Embryonic facial prominence (tissue), 1 donor: ENCODE measurements around the gene DOCK4.

ENCODE experiments used
- DNase-seq: peaks from one replicate; pipeline ENCODE4 v3.0.0-alpha.2; 2016; ENCODE audit errors: extremely low spot score

The DOCK4 gene

GRCh38 chr7:112053737-112054069, 152.5 kb downstream of the DOCK4 start:
- DNase-seq: no peak

GRCh38 chr7:112052993-112053736, 153.0 kb downstream of the DOCK4 start:
- DNase-seq: no peak

GRCh38 chr7:112052498-112052897, 153.7 kb downstream of the DOCK4 start:
- no peak for DNase-seq

- no peak for DNase-seq
These were observed 155.8 kb downstream of the DOCK4 start for GRCh38 chr7:112050250-112050881.

GRCh38 chr7:112049555-112050249, 156.5 kb downstream of the DOCK4 start:
- DNase-seq: no peak

- no peak for DNase-seq
These were observed 158.8 kb downstream of the DOCK4 start for GRCh38 chr7:112047421-112047820.

GRCh38 chr7:112045222-112045621, 161.0 kb downstream of the DOCK4 start:
- no peak for DNase-seq

- DNase-seq: no peak
These were observed 163.6 kb downstream of the DOCK4 start for GRCh38 chr7:112042631-112043030.

GRCh38 chr7:112038353-112038752, 167.8 kb downstream of the DOCK4 start:
- DNase-seq: no peak

GRCh38 chr7:112036071-112036470, 170.1 kb downstream of the DOCK4 start:
- DNase-seq: no peak

- DNase-seq: no peak
These were observed 174.5 kb downstream of the DOCK4 start for GRCh38 chr7:112031689-112032088.

- DNase-seq: no peak
These were observed 180.6 kb downstream of the DOCK4 start for GRCh38 chr7:112025556-112025955.

- no peak for DNase-seq
These were observed 182.4 kb downstream of the DOCK4 start for GRCh38 chr7:112023786-112024185.

- DNase-seq: no peak
These were observed 182.9 kb downstream of the DOCK4 start for GRCh38 chr7:112023282-112023681.

GRCh38 chr7:112022128-112022527, 184.1 kb downstream of the DOCK4 start:
- DNase-seq: no peak

- DNase-seq: no peak
These were observed 184.7 kb downstream of the DOCK4 start for GRCh38 chr7:112021379-112022044.

GRCh38 chr7:112020800-112021199, 185.4 kb downstream of the DOCK4 start:
- DNase-seq: no peak

- no peak for DNase-seq
These were observed 186.3 kb downstream of the DOCK4 start for GRCh38 chr7:112019932-112020331.

- no peak for DNase-seq
These were observed 187.7 kb downstream of the DOCK4 start for GRCh38 chr7:112018305-112019030.

GRCh38 chr7:112015146-112015545, 191.1 kb downstream of the DOCK4 start:
- DNase-seq: no peak

GRCh38 chr7:112014347-112014746, 191.9 kb downstream of the DOCK4 start:
- DNase-seq: no peak

GRCh38 chr7:112013274-112013673, 192.9 kb downstream of the DOCK4 start:
- no peak for DNase-seq
